ENCODE measurements around the gene KIAA1671. TPM values are rescaled to one million over a fixed set of nuclear protein-coding genes. Genes with fewer than 3 reads are reported as not detected.

The KIAA1671 gene
- total RNA-seq, 2 experiments from 2014 or later = 35.0 to 35.5 TPM

Other genes with a start within 250 kb of the KIAA1671 start
- gene PIWIL3, start 178.0 kb upstream of the KIAA1671 start, total RNA-seq = not detected
- gene SGSM1, start 146.5 kb upstream of the KIAA1671 start, total RNA-seq = under 1 TPM; 0.35 to 0.93 TPM
- not detected for gene LHFPL7, start 6.0 kb upstream of the KIAA1671 start, total RNA-seq
- gene CRYBB3, start 247.1 kb downstream of the KIAA1671 start, total RNA-seq = under 1 TPM in 1 of 2 experiments, not detected in 1; 0.40 TPM